Mucosa of descending colon (tissue), 3 donors: ENCODE data around the gene PLEKHG4B. TPM values are rescaled to one million over a fixed set of nuclear protein-coding genes. Genes with fewer than 3 reads are reported as not detected.
A peak's percentile ranks its signal among the peaks of the same experiment; 100 is the strongest.
"Not testable (repeated sequence)": the region's sequence is repeated elsewhere in the genome, so short reads cannot be mapped to it uniquely, and the experiment has no call there.

Experiments
- ATAC-seq: fragments of 200-7000 bp; cut with Tn5 transposase; one replicate; pipeline ENCODE4 v1.9.1; 2020; ENCODE audit warnings: mild to moderate bottlenecking, moderate library complexity
- DNase-seq, 3 donors: peaks; one replicate each; pipeline ENCODE4 v3.0.0-alpha.2; 2020
- H3K36me3 ChIP-seq: fragments of 200-600 bp; one replicate; pipeline ENCODE4 v1.8.0; 2021; ENCODE audit warnings: low read depth, mild to moderate bottlenecking
- H3K4me1 ChIP-seq: fragments of 200-600 bp; one replicate; pipeline ENCODE4 v1.8.0; 2021; ENCODE audit warnings: low read depth, mild to moderate bottlenecking
- H3K4me3 ChIP-seq: fragments of 200-600 bp; one replicate; pipeline ENCODE4 v1.8.0; 2021; ENCODE audit warnings: mild to moderate bottlenecking
- H3K9me3 ChIP-seq: fragments of 200-600 bp; one replicate; pipeline ENCODE4 v1.8.0; 2021; ENCODE audit warnings: mild to moderate bottlenecking
- CTCF ChIP-seq: fragments of 200-600 bp; IDR thresholded peaks from one replicate; pipeline ENCODE4 v1.8.0; 2022; ENCODE audit warnings: antibody characterized with exemption, mild to moderate bottlenecking
- intact Hi-C, 2 donors: fragments of 100-400 bp; cut with DNase I in 1 of 2; cut with micrococcal nuclease in 1 of 2; formaldehyde crosslinking; loops; one replicate each; pipeline versions ENCODE4 v1.11.0 to v1.11.1; 2022; cut with DNase I, micrococcal nuclease
- total RNA-seq, 3 donors: library from RNA; stranded (reverse); fragmentation: NEBNext Ultra II Directional in 2 of 3; extraction: Animal tissue kit (Norgen Biotek cat#: 25700) in 2 of 3; gene quantifications; one replicate each; pipeline versions ENCODE4 v1.2.1 to v1.2.4, GENCODE V29; 2021 to 2023
- donor health status: DM: no; HTN: no; CAD: no; lungs with moderate emphysema.
- donor health status: DM: no; HTN: no; CAD: no.
- donor health status: DM: no; HTN: yes; CAD: no.

The PLEKHG4B gene
- total RNA-seq, 3 donors from 2014 or later = 0.09 to 3.0 (median 0.36) TPM

DNA sequence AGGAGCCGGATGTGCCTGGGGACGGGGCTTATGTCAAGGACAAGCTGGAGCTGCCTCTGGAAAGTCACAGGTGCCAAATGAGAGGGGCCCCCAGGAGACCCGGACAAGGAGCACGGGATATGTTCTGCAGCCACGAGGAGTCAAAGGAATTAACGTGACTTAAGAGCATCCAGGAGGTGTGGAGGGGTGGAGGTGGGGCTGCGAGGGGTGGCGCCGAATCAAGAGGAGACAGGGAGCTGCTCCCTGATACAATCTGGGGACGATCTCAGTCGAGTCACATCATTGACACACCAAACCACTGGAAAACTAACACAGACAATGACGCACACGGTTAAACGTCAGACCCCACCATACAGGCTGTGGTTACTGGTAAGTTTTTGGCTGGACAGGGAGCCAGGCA is 115.6 kb downstream of the PLEKHG4B start:
- TF ChIP-seq CTCF = no peak

GRCh38 chr5:208449-209114 is 116.6 kb downstream of the PLEKHG4B start:
- intact Hi-C loops = no loop called here
- DNase-seq = no peak
- Histone ChIP-seq H3K4me3 (no peak overlapping the region), H3K9me3 (no peaks in the 10 kb centered on the region), H3K36me3 (no peaks in the 10 kb centered on the region), H3K4me1 (no peaks in the 10 kb centered on the region)
- no peak for TF ChIP-seq CTCF
- ATAC-seq = no peak

More for the DNA sequence above, 115.6 kb downstream of the PLEKHG4B start:
- no peak for ATAC-seq
- Histone ChIP-seq H3K36me3 (no peaks in the 10 kb centered on the region), H3K4me1 (no peaks in the 10 kb centered on the region), H3K4me3 (no peak overlapping the region), H3K9me3 (no peaks in the 10 kb centered on the region)
- DNase-seq = no peak
- intact Hi-C loops = no loop called here

GRCh38 chr5:213803-214395 is 121.9 kb downstream of the PLEKHG4B start:
- no peaks in the 10 kb centered on the region for H3K9me3 ChIP-seq
- DNase-seq (no peak), ATAC-seq (no peak)
- no peak for TF ChIP-seq CTCF
- intact Hi-C loops = no loop called here
- no peaks in the 10 kb centered on the region for H3K36me3 ChIP-seq
- no peak overlapping the region for H3K4me3 ChIP-seq
- no peaks in the 10 kb centered on the region for H3K4me1 ChIP-seq

- DNase-seq, intact Hi-C loops, H3K9me3 ChIP-seq, H3K36me3 ChIP-seq, H3K4me3 ChIP-seq, ATAC-seq, H3K4me1 ChIP-seq: not testable (repeated sequence)
Observed at GRCh38 chr5:215256-215655, 123.3 kb downstream of the PLEKHG4B start.

DNA sequence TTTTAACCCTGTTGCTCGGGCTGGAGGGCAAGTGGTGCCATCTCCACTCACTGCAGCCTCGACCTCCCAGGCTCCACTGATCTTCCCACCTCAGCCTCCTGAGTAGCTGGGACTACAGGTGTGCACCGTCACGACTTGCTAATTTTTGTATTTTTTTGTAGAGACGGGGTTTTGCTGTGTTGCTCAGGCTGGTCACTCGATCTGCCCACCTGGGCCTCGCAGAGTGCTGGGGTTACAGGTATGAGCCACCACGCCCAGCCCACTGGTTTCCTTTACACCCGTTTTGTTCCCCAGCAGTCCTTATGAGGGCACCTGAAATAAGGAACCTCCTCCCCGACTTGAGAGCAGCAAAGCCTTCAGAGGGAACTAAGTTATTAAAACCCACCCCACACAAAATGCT is 124.1 kb downstream of the PLEKHG4B start:
- ATAC-seq, H3K9me3 ChIP-seq, H3K4me3 ChIP-seq, intact Hi-C loops, DNase-seq, H3K36me3 ChIP-seq, H3K4me1 ChIP-seq: not testable (repeated sequence)

- H3K36me3 ChIP-seq, H3K9me3 ChIP-seq, intact Hi-C loops, H3K4me1 ChIP-seq: not testable (repeated sequence)
- DNase-seq = peak; percentile 96 to 99 (median 96)
- peak within 1 kb of the TSS; percentile 95 for H3K4me3 ChIP-seq
- peak; percentile 94 for ATAC-seq
Observed at GRCh38 chr5:217494-218456, 125.8 kb downstream of the PLEKHG4B start, which contains the start of the genes CCDC127 and SDHA. CCDC127 (minus strand) TSS chr5:218153; CDS start chr5:216849, 1,304 bp downstream. SDHA (plus strand) TSS chr5:218320; CDS start chr5:218356, 36 bp downstream.
